Fibroblast of skin of left quadriceps (primary cell): ENCODE results near the gene TEX101.

ENCODE experiments used
- DNase-seq, 2 experiments: peaks; one replicate each; pipeline ENCODE4 v3.0.0-alpha.2; 2013; ENCODE audit warnings: low read depth in 2 of 2

The TEX101 gene

GRCh38 chr19:43446746-43447489 lies 32.2 kb downstream of the TEX101 start:
- DNase-seq = peak in 1 of 2 experiments; percentile 32

- no peak for DNase-seq
These were observed 33.0 kb downstream of the TEX101 start for GRCh38 chr19:43447655-43448054.

- DNase-seq = no peak
These were observed 35.9 kb downstream of the TEX101 start for GRCh38 chr19:43450545-43450997.

DNA sequence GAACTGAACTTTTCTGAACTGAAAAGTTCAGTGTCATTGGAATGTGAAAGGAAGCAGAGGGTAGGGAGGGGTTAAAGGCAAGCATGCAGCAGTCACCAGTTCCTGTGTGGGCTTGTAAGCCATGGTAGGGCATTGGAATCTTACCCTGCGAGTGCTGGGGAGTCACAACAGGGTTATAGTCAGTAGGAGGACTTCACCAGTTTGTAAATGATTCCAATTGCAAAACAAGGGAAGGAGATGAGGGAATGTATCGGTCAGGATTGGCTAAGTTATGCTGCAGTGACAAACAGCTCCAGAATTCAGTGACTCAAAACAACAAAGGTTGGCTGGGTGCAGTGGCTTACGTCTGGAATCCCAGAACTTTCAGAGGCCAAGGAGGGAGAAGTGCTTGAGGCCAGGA lies 37.9 kb downstream of the TEX101 start:
- DNase-seq = no peak

- no peak for DNase-seq
These were observed 39.3 kb downstream of the TEX101 start for GRCh38 chr19:43454031-43454430.

DNA sequence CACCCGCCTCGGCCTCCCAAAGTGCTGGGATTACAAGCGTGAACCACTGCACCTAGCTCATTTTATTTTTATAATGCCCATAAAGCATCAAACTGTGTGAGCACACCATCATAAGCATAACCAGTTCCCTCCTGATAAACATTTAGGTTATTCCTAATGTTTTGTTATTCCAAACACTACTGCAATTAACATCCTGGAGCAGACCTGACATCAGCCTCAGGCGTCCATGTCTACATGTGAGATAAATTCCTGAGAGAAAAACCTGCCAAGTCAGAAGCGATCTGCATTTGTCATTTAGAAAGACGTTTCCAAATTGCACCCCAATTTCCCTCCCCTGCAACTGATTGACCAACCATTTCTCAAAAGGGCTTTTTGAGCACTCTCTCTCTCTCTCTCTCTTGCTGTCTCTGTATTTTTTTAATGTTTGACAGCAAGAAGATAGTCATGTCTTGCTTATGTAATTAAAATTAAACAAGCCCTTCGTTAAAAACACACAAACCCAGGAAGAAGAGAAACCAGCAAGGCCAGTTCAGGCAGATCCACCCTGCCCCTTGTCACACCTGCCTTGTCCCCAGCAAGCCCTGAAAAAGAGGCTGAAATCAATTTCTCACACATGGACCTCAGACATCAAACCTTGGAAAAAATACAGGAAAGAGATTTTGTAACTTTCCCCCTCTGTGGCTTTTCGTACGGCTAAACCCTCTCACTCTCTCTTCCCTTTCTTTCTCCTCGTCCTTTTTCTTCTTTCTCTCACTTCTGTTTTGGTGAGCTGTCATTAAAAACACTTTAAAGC lies 40.8 kb downstream of the TEX101 start:
- no peak for DNase-seq

DNA sequence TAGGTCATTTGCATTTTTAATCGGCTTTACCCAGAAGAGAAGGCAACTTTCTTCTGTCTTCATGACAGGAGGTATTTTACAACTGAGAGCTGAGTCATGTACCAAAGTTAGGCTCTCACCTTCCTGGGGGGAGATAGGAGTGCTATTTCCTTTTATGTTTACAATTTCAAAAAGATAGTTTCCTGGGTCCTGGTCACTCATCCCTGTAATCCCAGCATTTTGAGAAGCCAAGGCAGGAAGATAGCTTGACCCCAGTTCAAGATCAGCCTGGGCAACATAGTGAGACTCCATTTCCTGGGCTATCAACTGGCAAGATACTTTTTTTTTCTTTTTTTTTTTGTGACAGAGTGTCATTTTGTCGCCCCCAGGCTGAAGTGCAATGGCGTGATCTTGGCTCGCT lies 43.1 kb downstream of the TEX101 start:
- no peak for DNase-seq

DNA sequence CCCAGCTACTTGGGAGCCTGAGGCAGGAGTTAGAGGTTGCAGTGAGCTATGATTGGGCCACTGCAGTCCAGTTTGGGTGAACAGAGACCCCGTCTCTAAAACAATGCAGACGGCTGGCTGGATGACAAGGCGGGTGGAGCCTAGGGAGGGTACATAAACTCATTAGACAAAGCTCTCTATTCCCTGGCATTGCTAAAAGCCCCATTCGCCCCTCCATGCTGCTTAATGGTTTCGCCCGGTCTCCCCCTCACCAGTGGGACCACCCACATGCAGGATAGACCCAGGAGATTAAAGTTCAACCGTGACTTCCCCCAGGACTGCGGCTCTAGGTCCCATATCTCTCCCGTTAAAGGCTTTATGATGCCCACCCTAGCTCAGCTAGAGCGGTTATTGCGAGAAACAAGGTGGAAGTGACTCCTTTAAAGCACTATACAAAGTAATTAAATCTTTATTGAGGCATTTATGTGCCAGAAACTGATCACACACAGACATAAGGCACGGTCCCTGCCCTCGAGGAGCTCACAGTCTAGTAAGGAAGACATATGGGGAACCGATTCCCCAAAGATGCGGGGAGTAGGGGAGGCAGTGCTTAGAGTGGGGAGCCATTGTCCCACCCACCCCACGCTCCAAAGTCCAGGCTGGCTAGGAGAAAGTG lies 45.8 kb downstream of the TEX101 start:
- DNase-seq = no peak

DNA sequence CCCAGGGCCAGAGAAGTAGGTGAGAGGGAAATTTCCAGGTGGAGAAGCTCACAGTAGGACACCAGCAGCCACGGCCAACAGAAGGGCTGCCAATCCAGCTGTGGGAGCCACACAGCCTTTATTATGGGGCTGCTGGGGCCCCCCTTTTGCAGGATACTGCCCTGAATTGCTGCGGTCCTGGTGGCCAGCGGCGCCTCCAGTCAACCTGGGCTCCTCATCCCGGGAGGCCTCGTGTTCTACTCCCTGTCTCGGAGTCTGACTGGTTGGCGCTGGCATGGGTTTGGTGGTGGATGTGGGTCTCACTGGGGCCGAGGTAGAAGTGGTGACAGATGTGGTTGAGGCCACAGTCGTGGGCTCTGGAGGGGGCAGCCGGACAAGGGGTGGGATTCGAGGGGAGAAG lies 46.6 kb downstream of the TEX101 start:
- no peak for DNase-seq

DNA sequence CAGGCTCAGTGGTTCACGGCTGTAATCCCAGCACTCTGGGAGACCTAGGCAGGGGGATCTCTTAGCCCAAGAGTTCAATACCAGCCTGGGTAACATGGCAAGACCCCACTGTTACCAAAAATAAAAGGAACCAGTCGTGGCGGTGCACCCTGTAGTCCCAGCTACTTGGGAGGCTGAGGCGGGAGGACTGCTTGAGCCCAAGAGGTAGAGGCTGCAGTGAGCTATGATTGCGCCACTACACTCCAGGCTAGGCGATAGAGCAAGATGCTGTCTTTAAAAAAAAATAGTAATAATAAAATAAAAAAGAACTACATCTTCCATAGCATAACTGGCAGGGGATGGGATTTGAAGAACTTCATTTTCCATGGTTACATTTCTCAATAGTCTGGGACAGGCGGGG lies 47.7 kb downstream of the TEX101 start:
- DNase-seq = no peak

DNA sequence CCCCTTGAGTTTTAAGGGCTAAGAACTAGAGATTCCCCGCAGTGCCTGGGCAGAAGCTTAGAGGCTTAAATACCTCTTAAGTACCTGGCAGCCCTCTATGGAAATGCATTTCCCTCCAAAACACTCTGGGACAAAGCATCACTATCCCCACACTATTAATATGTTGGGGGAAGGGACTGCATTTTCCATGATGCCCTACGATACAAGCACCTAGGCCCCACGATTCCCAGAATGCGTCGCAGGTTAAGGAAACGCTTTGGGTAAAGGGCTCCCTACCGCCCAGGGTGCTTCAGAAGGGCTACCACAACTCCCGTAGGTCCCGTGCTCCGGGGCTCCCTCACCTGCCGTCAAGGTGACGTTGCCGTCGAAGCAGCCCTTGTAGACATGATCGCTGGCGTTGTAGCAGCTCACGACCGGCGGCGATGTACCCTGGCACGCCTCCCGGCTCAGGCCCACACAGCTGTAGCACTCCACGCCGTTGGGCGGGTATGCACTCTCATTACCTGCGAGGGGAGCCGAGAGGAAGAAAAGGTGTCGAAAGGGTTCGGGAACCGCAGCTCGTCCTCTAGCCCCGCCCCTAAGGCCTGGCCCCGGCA lies 48.2 kb downstream of the TEX101 start:
- DNase-seq = no peak

GRCh38 chr19:43463381-43464133 lies 48.9 kb downstream of the TEX101 start:
- DNase-seq = peak; percentile 77 to 82

GRCh38 chr19:43464134-43464775 lies 49.6 kb downstream of the TEX101 start:
- DNase-seq = peak in 1 of 2 experiments; percentile 16

DNA sequence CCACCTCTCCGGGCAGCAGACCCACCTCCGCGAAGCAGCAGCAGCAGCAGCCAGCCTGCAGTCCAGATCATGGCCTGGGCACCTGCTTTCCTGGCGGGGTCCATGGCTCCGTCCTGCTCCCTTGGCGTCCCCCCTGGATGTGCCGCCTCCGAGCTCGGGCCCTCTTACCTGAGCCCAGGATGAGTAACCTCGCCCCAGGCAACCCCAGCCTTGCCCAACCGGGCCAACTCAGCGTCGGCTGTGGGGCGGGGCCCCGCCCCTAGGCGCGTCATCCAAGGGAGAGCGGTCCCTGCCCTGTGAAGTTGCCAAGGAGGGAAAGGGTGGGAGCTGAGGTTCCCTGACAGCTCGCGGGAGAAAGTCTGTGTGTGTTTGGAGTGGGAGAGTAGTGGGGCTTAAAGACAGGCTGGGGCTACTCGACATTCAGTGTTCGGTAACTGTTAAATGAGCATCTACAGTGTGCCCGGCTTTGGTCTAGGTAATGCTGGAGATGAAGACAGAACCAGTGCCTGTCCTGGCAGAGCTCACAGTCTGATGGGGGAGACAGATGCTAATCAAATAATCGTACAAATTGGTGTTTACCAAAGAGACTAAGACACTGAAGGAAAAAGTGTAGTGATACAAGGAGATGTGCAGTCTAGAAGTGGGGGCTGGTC lies 50.9 kb downstream of the TEX101 start, which contains the start of gene LYPD3:
Gene LYPD3 (minus strand): TSS at position 141 of the 653 bp plus-strand sequence. CDS start 37 bp downstream, at position 104.
- no peak for DNase-seq

DNA sequence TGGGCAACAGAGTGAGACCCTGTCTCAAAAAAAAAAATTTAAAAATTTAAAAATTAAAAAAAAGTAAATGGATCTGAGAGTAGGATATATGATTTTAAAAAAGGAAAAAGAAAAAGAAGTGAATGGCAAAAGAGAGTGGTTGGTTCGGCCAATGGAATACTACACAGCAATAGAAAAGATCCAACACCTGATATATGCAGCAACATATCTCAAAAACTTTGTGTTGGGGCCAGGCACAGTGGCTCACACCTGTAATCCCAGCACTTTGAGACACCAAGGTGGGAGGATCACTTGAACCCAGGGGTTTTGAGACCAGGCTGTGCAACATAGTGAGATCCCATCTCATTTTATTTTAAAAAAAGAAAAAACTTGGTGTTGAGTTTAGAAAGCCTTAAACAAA lies 52.1 kb downstream of the TEX101 start:
- DNase-seq = no peak

GRCh38 chr19:43467276-43467675 lies 52.6 kb downstream of the TEX101 start:
- DNase-seq = no peak

DNA sequence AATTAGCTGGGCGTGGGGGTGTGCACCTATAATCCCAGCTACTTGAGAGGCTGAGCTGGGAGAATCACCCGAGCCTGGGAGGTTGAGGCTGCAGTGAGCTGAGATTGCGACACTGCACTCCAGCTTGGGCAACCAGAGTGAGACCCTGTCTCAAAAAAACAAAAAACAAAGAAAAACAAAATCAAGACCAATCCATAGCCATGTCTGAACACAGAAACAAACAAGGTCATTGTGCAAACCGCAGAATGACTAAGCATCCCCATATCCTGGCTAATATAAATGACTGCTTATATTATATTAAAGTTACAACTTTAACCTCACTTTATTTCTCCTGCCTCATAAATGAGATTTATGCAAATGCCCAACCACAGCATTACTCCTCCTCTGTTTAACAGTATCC lies 53.0 kb downstream of the TEX101 start:
- DNase-seq = no peak
